Activated CD8-positive, alpha-beta memory T cell treated with anti-CD3 and anti-CD28 coated beads for 1 hour (primary cell): ENCODE data around the gene SQSTM1.

Experiments used
- DNase-seq, 2 donors: peaks; one replicate each; pipeline ENCODE4 v3.0.0-alpha.2; 2020; ENCODE audit warnings: low read depth in 1 of 2; ENCODE audit errors: extremely low read depth in 1 of 2

SQSTM1 gene

GRCh38 chr5:179794171-179794570, 26.5 kb upstream of the SQSTM1 start:
- no peak for DNase-seq

GRCh38 chr5:179794575-179794974, 26.1 kb upstream of the SQSTM1 start:
- DNase-seq = no peak

GRCh38 chr5:179795049-179795862, 25.4 kb upstream of the SQSTM1 start:
- DNase-seq = no peak

GRCh38 chr5:179795863-179796833, 24.6 kb upstream of the SQSTM1 start:
- DNase-seq = peak in 1 of 2 donors; percentile 59

DNA sequence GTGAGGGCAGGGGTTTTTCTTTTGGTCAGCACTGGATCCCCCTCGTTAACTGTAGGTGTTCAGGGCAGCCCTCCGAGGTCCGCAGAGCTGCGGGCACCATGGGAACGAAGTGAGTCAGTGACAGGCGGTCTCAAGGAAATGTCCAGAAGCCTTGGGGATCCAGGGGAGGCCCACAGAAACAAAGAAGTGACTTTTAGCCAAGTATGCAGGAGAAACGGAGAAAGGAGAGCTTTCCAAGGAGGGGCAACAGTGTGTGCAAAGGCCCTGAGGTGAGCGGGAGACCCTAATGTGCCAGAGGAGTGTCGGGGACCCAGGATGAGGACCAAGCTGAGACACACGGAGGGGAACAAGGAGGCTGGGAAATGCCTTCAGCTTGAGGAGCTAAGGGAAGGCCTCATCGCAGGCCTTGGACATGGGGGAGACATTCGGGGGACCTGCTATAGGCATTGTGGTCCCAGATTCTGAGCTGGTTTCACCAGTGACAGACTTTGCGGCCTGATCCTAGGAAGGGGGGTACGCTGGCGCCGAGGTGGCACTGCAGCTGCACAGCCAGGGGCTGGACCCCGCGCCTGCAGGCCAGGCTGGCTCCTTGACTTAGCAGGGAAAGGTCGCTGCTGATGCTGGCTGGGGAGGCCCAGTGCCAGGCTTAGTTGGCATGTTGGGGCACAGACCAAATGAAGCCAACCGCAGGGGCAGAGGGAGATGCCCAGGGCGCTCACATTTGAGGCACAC, 23.7 kb upstream of the SQSTM1 start:
- DNase-seq = no peak

GRCh38 chr5:179797741-179798140, 23.0 kb upstream of the SQSTM1 start:
- no peak for DNase-seq

- no peak for DNase-seq
Measured at GRCh38 chr5:179798144-179798770, 22.4 kb upstream of the SQSTM1 start.

DNA sequence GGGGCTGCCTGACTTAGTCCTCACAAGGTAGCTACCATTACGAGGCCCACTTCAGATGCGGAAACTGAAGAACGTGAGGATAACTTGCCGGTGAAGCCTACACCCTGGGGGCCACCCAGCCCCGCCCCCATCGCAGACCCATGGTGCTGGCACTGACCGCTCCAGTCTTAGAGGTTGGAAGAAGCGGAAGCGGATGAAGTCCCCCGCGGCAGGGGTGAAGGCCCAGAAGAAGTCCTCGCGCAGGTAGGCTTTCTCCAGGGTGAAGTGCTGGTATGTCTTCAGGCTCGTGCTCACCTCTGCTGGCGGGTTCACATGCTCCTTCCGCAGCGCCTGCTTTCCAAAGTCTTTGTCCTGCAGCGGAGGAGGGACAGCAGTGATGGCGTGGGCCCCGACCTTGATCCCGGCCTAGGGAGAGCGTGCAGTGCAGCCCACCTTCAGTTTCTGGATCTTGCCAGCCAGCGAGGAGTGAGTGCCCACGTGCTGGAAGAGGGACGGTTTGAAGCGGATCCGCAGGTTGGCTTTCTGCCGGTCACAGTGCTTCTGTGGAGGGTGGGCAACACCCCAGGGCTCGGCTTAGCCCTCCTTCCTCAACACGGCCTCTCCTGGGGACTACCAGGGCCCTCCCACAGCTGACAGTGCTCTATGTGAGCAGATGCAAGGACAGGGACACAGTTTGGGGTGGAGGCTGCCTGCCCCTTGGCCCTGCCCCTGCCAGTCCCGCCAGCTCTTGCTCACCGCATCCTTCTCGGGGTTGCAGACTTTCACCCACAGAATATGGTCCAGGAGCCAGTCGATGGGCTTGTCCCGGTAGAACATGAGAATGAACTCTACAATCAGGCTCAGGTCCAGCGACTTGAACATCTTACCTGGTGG, 21.7 kb upstream of the SQSTM1 start:
- DNase-seq = no peak

DNA sequence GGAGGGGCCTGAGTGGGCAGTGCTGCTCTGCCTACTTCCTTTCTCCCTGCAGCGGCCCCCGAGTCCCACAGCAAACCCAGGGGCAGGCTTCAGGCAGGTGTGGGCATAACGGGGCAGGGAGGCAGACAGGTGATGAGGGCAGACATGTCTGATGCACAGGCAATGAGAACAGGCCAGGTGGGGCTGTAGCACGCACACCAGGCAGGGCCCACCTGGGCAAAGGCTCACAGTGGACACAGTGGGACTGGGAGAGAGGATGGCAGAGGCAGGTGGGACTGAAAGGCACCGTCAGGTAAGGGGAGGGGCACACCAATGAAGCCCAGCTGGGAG, 21.1 kb upstream of the SQSTM1 start:
- DNase-seq = no peak

DNA sequence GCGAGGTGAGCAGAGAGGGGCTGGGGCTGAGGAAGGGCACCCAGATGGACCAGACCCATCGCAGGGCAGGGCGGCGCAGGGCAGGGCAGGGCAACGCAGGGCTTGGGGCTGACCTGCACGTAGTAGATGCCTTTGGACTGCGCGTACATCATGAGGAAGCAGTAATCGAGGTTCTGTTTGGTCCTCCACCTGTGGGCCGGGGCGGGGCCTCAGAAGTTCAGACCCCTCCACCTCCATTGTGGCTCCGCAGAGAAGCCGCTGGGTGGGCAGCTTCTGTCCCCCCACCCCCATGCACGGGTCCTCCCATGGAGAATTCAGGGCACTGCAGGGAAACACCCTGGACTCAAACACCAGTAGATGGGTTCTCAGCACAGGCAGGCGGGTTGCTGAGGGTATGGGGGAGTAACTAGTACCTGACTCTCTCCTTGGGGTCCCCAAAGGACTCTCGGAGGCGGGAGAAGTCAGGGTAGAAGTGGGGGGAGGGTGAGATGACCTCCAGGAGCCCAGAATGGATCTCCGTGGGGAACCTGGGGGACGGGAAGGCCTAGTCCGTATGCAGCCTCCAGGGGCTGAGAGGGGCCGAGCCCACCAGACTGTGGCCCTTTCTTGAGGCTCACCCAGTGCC, 20.5 kb upstream of the SQSTM1 start:
- no peak for DNase-seq

GRCh38 chr5:179800696-179801201, 20.0 kb upstream of the SQSTM1 start:
- no peak for DNase-seq

- DNase-seq = peak; percentile 62 to 78
Measured at GRCh38 chr5:179801304-179802206, 19.1 kb upstream of the SQSTM1 start.

- DNase-seq = no peak
Measured at GRCh38 chr5:179802207-179802883, 18.4 kb upstream of the SQSTM1 start.

- DNase-seq = no peak
Measured at GRCh38 chr5:179802950-179803562, 17.6 kb upstream of the SQSTM1 start.

GRCh38 chr5:179803651-179804554, 16.8 kb upstream of the SQSTM1 start:
- DNase-seq = no peak

GRCh38 chr5:179804555-179804947, 16.2 kb upstream of the SQSTM1 start:
- DNase-seq = no peak
